Gastroesophageal sphincter (tissue), 3 donors: ENCODE results near the gene GJC3.
"Not testable (repeated sequence)": the region's sequence is repeated elsewhere in the genome, so short reads cannot be mapped to it uniquely, and the experiment has no call there.

Source experiments
- POLR2A ChIP-seq, 2 donors: fragments of 450-650 bp; IDR thresholded peaks; one replicate each; pipeline ENCODE4 v1.6.1; 2017; ENCODE audit warnings: antibody characterized with exemption in 2 of 2, mild to moderate bottlenecking in 2 of 2, moderate library complexity in 1 of 2
- POLR2AphosphoS5 ChIP-seq: sonication (generic); formaldehyde crosslinking; IDR thresholded peaks from one replicate; pipeline ENCODE4 v1.6.1; 2017; ENCODE audit warnings: antibody characterized with exemption
- TF ChIP-seq, protein P1 (sequence below), 4 experiments: fragments of 200-600 bp in 2 of 4; fragments of 450-650 bp in 2 of 4; sonication (generic) in 1 of 4; IDR thresholded peaks; one replicate each; pipeline ENCODE4 v1.5.1; 2017 to 2019; ENCODE audit warnings: antibody characterized with exemption in 4 of 4, mild to moderate bottlenecking in 2 of 4, moderate library complexity in 2 of 4

DNA sequence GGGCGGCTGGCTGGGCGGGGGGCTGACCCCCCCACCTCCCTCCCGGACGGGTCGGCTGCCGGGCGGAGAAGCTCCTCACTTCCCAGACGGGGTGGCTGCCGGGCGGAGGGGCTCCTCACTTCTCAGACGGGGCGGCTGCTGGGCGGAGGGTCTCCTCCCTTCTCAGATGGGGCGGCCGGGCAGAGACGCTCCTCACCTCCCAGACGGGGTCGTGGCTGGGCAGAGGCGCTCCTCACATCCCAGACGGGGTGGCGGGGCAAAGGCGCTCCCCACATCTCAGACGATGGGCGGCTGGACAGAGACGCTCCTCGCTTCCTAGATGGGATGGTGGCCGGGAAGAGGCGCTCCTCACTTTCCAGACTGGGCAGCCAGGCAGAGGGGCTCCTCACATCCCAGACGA, 41.1 kb downstream of the GJC3 start:
- TF ChIP-seq, protein P1, sequence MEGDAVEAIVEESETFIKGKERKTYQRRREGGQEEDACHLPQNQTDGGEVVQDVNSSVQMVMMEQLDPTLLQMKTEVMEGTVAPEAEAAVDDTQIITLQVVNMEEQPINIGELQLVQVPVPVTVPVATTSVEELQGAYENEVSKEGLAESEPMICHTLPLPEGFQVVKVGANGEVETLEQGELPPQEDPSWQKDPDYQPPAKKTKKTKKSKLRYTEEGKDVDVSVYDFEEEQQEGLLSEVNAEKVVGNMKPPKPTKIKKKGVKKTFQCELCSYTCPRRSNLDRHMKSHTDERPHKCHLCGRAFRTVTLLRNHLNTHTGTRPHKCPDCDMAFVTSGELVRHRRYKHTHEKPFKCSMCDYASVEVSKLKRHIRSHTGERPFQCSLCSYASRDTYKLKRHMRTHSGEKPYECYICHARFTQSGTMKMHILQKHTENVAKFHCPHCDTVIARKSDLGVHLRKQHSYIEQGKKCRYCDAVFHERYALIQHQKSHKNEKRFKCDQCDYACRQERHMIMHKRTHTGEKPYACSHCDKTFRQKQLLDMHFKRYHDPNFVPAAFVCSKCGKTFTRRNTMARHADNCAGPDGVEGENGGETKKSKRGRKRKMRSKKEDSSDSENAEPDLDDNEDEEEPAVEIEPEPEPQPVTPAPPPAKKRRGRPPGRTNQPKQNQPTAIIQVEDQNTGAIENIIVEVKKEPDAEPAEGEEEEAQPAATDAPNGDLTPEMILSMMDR (IDR thresholded peaks at IDR 0.05), result not testable (repeated sequence)
- TF ChIP-seq POLR2AphosphoS5; POLR2A (IDR thresholded peaks at IDR 0.05): not testable (repeated sequence)
